Astrocyte (in vitro differentiated cells and primary cell): ENCODE results near the gene MN1. TPM values are rescaled to one million over a fixed set of nuclear protein-coding genes. Genes with fewer than 3 reads are reported as not detected.
A peak's percentile ranks its signal among the peaks of the same experiment; 100 is the strongest.

Source experiments
- DNase-seq: peaks from one replicate; pipeline ENCODE4 v3.0.0-alpha.2; 2010; ENCODE audit warnings: low read depth
- FAIRE-seq: peaks from 2 replicates; lab custom pipeline; 2011; peaks lifted over from hg19 to GRCh38; lab: Jason Lieb, UNC
- H2AFZ ChIP-seq: 2 replicates; pipeline ENCODE4 v1.6.0; 2012; ENCODE audit warnings: low read depth, low read length, inconsistent platforms
- H3K27ac ChIP-seq: 2 replicates; pipeline ENCODE4 v1.5.1; 2011; ENCODE audit warnings: low read depth, low read length, inconsistent platforms
- H3K27me3 ChIP-seq: 2 replicates; pipeline ENCODE4 v1.6.0; 2011; ENCODE audit warnings: low read length, inconsistent platforms; ENCODE audit not compliant: insufficient read depth
- H3K36me3 ChIP-seq: 2 replicates; pipeline ENCODE4 v1.5.1; 2011; ENCODE audit warnings: low read length, inconsistent platforms; ENCODE audit not compliant: insufficient read depth
- H3K4me1 ChIP-seq: 2 replicates; pipeline ENCODE4 v1.5.1; 2011; ENCODE audit warnings: low read length, inconsistent platforms; ENCODE audit not compliant: insufficient read depth
- H3K4me2 ChIP-seq: 2 replicates; pipeline ENCODE4 v1.6.0; 2012; ENCODE audit warnings: low read length, inconsistent platforms
- H3K4me3 ChIP-seq: 2 replicates; pipeline ENCODE4 v1.5.1; 2011; ENCODE audit warnings: low read depth, mild to moderate bottlenecking, low read length, inconsistent platforms; ENCODE audit not compliant: insufficient read depth
- H3K79me2 ChIP-seq: 2 replicates; pipeline ENCODE4 v1.6.0; 2012; ENCODE audit warnings: mild to moderate bottlenecking, low read length, inconsistent platforms; ENCODE audit not compliant: insufficient read depth
- H3K9ac ChIP-seq: 2 replicates; pipeline ENCODE4 v1.6.0; 2012; ENCODE audit warnings: mild to moderate bottlenecking, low read length, inconsistent platforms
- H3K9me3 ChIP-seq: 2 replicates; pipeline ENCODE4 v1.5.1; 2012; ENCODE audit warnings: low read depth, mild to moderate bottlenecking, low read length, inconsistent platforms; ENCODE audit not compliant: insufficient read depth
- H4K20me1 ChIP-seq: 2 replicates; pipeline ENCODE4 v1.6.0; 2012; ENCODE audit warnings: low read length, inconsistent platforms; ENCODE audit not compliant: insufficient read depth
- H3K27ac Mint-ChIP-seq: one replicate; pipeline ENCODE4 v1.8.0; 2021; ENCODE audit warnings: mild to moderate bottlenecking, mixed read lengths; ENCODE audit not compliant: unreplicated experiment
- H3K27me3 Mint-ChIP-seq: one replicate; pipeline ENCODE4 v1.8.0; 2021; ENCODE audit warnings: low read depth, mixed read lengths; ENCODE audit not compliant: unreplicated experiment
- H3K36me3 Mint-ChIP-seq: one replicate; pipeline ENCODE4 v1.8.0; 2021; ENCODE audit warnings: low read depth, mixed read lengths; ENCODE audit not compliant: unreplicated experiment
- H3K4me1 Mint-ChIP-seq: one replicate; pipeline ENCODE4 v1.8.0; 2021; ENCODE audit warnings: low read depth, mixed read lengths; ENCODE audit not compliant: unreplicated experiment
- H3K4me3 Mint-ChIP-seq: one replicate; pipeline ENCODE4 v1.8.0; 2021; ENCODE audit warnings: mild to moderate bottlenecking, moderate library complexity, mixed read lengths; ENCODE audit not compliant: unreplicated experiment
- H3K9me3 Mint-ChIP-seq: one replicate; pipeline ENCODE4 v1.8.0; 2021; ENCODE audit warnings: mild to moderate bottlenecking, mixed read lengths; ENCODE audit not compliant: unreplicated experiment
- EZH2 ChIP-seq: IDR thresholded peaks from 2 replicates; pipeline ENCODE4 v1.6.1; 2012; ENCODE audit warnings: mild to moderate bottlenecking, low read length, inconsistent platforms; ENCODE audit not compliant: insufficient read depth
- total RNA-seq: library from RNA; stranded (reverse); gene quantifications from 2 replicates; pipeline ENCODE4 v1.2.1, GENCODE V29; 2021
- TF ChIP-seq, protein P1 (sequence below): IDR thresholded peaks from 2 replicates; pipeline ENCODE4 v1.5.1; 2011; ENCODE audit warnings: low read depth, mild to moderate bottlenecking, inconsistent platforms, low read length, moderate library complexity; ENCODE audit not compliant: insufficient read depth

MN1 gene
- total RNA-seq, 1 donor from 2014 or later, result 98.6 TPM

GRCh38 chr22:27726686-27727449 is 74.7 kb downstream of the MN1 start:
- H3K27ac Mint-ChIP-seq, result no peak overlapping the region
- peak overlapping the region; percentile 47 for H3K27ac ChIP-seq

DNA sequence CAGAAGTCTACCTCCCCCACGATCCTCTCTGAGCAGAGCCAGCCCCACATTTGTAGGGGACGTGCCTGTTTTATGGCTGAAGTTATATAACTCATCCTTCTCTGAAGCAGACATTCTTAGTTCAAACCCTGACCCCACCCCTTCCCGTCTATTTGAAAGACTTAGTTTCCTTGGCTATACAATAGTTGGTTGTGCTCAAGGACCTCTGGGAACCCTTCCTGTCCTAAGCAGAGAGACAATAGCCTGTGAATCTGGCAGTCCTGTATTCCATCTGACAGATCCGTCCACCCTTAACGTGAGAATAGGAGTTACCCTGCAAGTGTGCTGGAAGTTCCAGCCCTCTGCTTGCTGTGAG is 75.2 kb downstream of the MN1 start:
- peaks cover 13% of the 10 kb centered on the region for H3K4me1 ChIP-seq
- no peak for FAIRE-seq
- no peak for DNase-seq
- Mint-ChIP-seq H3K27me3 (peaks cover 2% of the 10 kb centered on the region), H3K9me3 (peaks cover 5% of the 10 kb centered on the region), H3K4me3 (no peak overlapping the region), H3K27ac (no peak overlapping the region), H3K36me3 (peaks cover 1% of the 10 kb centered on the region), H3K4me1 (peaks cover 15% of the 10 kb centered on the region)
- H4K20me1 ChIP-seq, result no peaks in the 10 kb centered on the region
- TF ChIP-seq, protein P1, sequence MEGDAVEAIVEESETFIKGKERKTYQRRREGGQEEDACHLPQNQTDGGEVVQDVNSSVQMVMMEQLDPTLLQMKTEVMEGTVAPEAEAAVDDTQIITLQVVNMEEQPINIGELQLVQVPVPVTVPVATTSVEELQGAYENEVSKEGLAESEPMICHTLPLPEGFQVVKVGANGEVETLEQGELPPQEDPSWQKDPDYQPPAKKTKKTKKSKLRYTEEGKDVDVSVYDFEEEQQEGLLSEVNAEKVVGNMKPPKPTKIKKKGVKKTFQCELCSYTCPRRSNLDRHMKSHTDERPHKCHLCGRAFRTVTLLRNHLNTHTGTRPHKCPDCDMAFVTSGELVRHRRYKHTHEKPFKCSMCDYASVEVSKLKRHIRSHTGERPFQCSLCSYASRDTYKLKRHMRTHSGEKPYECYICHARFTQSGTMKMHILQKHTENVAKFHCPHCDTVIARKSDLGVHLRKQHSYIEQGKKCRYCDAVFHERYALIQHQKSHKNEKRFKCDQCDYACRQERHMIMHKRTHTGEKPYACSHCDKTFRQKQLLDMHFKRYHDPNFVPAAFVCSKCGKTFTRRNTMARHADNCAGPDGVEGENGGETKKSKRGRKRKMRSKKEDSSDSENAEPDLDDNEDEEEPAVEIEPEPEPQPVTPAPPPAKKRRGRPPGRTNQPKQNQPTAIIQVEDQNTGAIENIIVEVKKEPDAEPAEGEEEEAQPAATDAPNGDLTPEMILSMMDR, result no peak
- no peak for TF ChIP-seq EZH2
- H3K4me3 ChIP-seq, result no peak overlapping the region
- H3K79me2 ChIP-seq, result no peaks in the 10 kb centered on the region
- H3K27ac ChIP-seq, result peak overlapping the region; percentile 47
- H3K36me3 ChIP-seq, result no peaks in the 10 kb centered on the region
- H2AFZ ChIP-seq, result peak overlapping the region; percentile 68
- peak overlapping the region; percentile 55 for H3K4me2 ChIP-seq
- no peak overlapping the region for H3K9ac ChIP-seq
- no peaks in the 10 kb centered on the region for H3K9me3 ChIP-seq
- no peaks in the 10 kb centered on the region for H3K27me3 ChIP-seq

More at GRCh38 chr22:27726686-27727449, 74.7 kb downstream of the MN1 start:
- FAIRE-seq (peak; percentile 13), DNase-seq (peak; percentile 79)
- H3K4me1 ChIP-seq, result peaks cover 13% of the 10 kb centered on the region
- no peaks in the 10 kb centered on the region for H3K36me3 ChIP-seq
- no peaks in the 10 kb centered on the region for H3K9me3 ChIP-seq
- H3K4me3 ChIP-seq, result no peak overlapping the region
- no peak overlapping the region for H3K9ac ChIP-seq
- H3K4me2 ChIP-seq, result peak overlapping the region; percentile 55
- peak overlapping the region; percentile 68 for H2AFZ ChIP-seq
- Mint-ChIP-seq H3K9me3 (peaks cover 5% of the 10 kb centered on the region), H3K27me3 (peaks cover 5% of the 10 kb centered on the region), H3K36me3 (peaks cover 1% of the 10 kb centered on the region), H3K4me3 (no peak overlapping the region), H3K4me1 (peaks cover 15% of the 10 kb centered on the region)
- H4K20me1 ChIP-seq, result no peaks in the 10 kb centered on the region
- TF ChIP-seq, protein P1, result no peak
- TF ChIP-seq EZH2, result no peak
- H3K79me2 ChIP-seq, result no peaks in the 10 kb centered on the region
- H3K27me3 ChIP-seq, result no peaks in the 10 kb centered on the region

GRCh38 chr22:27725661-27726060 is 75.9 kb downstream of the MN1 start:
- Histone ChIP-seq H4K20me1 (no peaks in the 10 kb centered on the region), H3K9me3 (no peaks in the 10 kb centered on the region)

More at GRCh38 chr22:27725661-27726060, 75.9 kb downstream of the MN1 start:
- Histone ChIP-seq H3K27ac (no peak overlapping the region), H3K9ac (no peak overlapping the region), H3K27me3 (no peaks in the 10 kb centered on the region), H3K4me3 (no peak overlapping the region), H3K36me3 (no peaks in the 10 kb centered on the region), H3K79me2 (no peaks in the 10 kb centered on the region), H3K4me2 (no peak overlapping the region), H2AFZ (no peak overlapping the region), H3K4me1 (peaks cover 13% of the 10 kb centered on the region)
- DNase-seq (no peak), FAIRE-seq (no peak)
- no peak overlapping the region for H3K27ac Mint-ChIP-seq
- no peak for TF ChIP-seq EZH2
- TF ChIP-seq, protein P1, result no peak
- peaks cover 2% of the 10 kb centered on the region for H3K27me3 Mint-ChIP-seq
- peaks cover 1% of the 10 kb centered on the region for H3K36me3 Mint-ChIP-seq
- H3K4me3 Mint-ChIP-seq, result no peak overlapping the region
- peaks cover 5% of the 10 kb centered on the region for H3K9me3 Mint-ChIP-seq
- H3K4me1 Mint-ChIP-seq, result peaks cover 15% of the 10 kb centered on the region
